ENCODE data around the gene FAM219B. TPM values are rescaled to one million over a fixed set of nuclear protein-coding genes. Genes with fewer than 3 reads are reported as not detected.

Gene FAM219B, protein sequence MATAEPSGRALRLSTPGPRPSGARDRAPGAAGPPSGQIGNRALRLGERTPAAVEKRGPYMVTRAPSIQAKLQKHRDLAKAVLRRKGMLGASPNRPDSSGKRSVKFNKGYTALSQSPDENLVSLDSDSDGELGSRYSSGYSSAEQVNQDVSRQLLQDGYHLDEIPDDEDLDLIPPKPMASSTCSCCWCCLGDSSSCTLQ
- total RNA-seq (109 and 135 TPM in 2 replicates), polyA plus RNA-seq (50.6 and 80.2 TPM in 2 replicates), polyA minus RNA-seq (25.3 and 36.1 TPM in 2 replicates)
- total RNA-seq (2013): 65.4 TPM

GRCh38 chr15:74906450-74907162, at the start of gene FAM219B:
TSS of gene FAM219B (minus strand) at chr15:74906851. CDS start at chr15:74906800, 51 bp downstream.
- H3K79me2 ChIP-seq (ENCODE audit: control insufficient read depth, insufficient read depth, low read length): peaks cover 14% of the 10 kb centered on the region
- H3K4me1 ChIP-seq (ENCODE audit: control insufficient read depth in 2 of 2, insufficient read depth in 2 of 2, low read length in 2 of 2): peaks cover 19 to 23% of the 10 kb centered on the region in 2 donors
- H3K9me3 ChIP-seq (ENCODE audit: control extremely low read depth in 1 of 3, control insufficient read depth in 2 of 3, insufficient read depth in 1 of 3, low read length in 2 of 3): no peaks in the 10 kb centered on the region
- Mint-ChIP-seq H3K4me3 (peak within 1 kb of the TSS; percentile 98), H3K27ac (peak within 1 kb of the TSS; percentile 98), H3K4me1 (peaks cover 45% of the 10 kb centered on the region), H3K9me3 (ENCODE audit: insufficient read depth) (no peaks in the 10 kb centered on the region), H3K27me3 (no peaks in the 10 kb centered on the region)
- no peak for TF ChIP-seq CTCF (IDR thresholded peaks at IDR 0.05)
- no peak for TF ChIP-seq EZH2 (IDR thresholded peaks at IDR 0.05; ENCODE audit: borderline replicate concordance, insufficient read depth, low read depth, low read length, poor library complexity, severe bottlenecking)
- WGBS (ENCODE audit: insufficient coverage): under 1% methylated on average over 74 of the region's 74 CpGs
- peaks cover under 1% of the 10 kb centered on the region for H4K20me1 ChIP-seq (ENCODE audit: control insufficient read depth, insufficient read depth, low read length, poor library complexity, severe bottlenecking)
- peak within 1 kb of the TSS; percentile 89 for H3K4me2 ChIP-seq (replicated peaks; ENCODE audit: low read depth, low read length, poor library complexity, severe bottlenecking)
- peak within 1 kb of the TSS; percentile 83 for H3K9ac ChIP-seq (ENCODE audit: low read length)
- ATAC-seq (ENCODE audit: low read depth): peak; percentile 90
- peaks cover 0 to 27% of the 10 kb centered on the region in 2 experiments for H3K36me3 ChIP-seq (replicated peaks in 1 of 2; ENCODE audit: control extremely low read depth in 1 of 2, control insufficient read depth in 1 of 2, extremely low read depth in 1 of 2, insufficient read depth in 2 of 2, low read length in 1 of 2)
- peak; percentile 86 for DNase-seq
- peak within 1 kb of the TSS; percentile 73 to 89 (median 85) for H3K4me3 ChIP-seq (ENCODE audit: control extremely low read depth in 1 of 5, extremely low read depth in 1 of 5, insufficient read depth in 1 of 5, low read depth in 2 of 5, low read length in 4 of 5)
- ChIA-PET POLR2A (interaction anchor here (0.6 to 1.9 kb wide), 5 partner anchors 12 to 268 kb away, joined by 3 to 8 read pairs (median 3); partner anchors contain the start of gene MPI), CTCF (interaction anchor here (0.6 to 1.9 kb wide), 15 partner anchors 9 to 272 kb away, joined by 3 to 12 read pairs (median 4); partner anchors contain the start of gene COX5A)
- peak within 1 kb of the TSS; percentile 97 for H2AFZ ChIP-seq (ENCODE audit: insufficient read depth, low read depth, low read length, poor library complexity, severe bottlenecking)
- intact Hi-C loops (cut with micrococcal nuclease): loop anchor here (1.0 kb wide), 4 partner anchors 17 to 63 kb away; partner anchors contain the start of genes COX5A, SCAMP2 and ULK3
- peak within 1 kb of the TSS; percentile 48 to 79 for H3K27ac ChIP-seq (ENCODE audit: low read length in 2 of 2)
- no peaks in the 10 kb centered on the region for H3K27me3 ChIP-seq (replicated peaks in 1 of 4; ENCODE audit: control extremely low read depth in 1 of 4, control insufficient read depth in 3 of 4, insufficient read depth in 4 of 4, low read length in 3 of 4)

Data from B cell (primary cell).